DMS 273 treated with DMSO at 0.1 percent for 48 hours (cell line): ENCODE results near the gene DTX3.
"Not testable (repeated sequence)": the region's sequence is repeated elsewhere in the genome, so short reads cannot be mapped to it uniquely, and the experiment has no call there.

Experiments used
- DNase-seq: peaks from one replicate; lab custom pipeline; 2025; lab: John Stamatoyannopoulos, UW

The DTX3 gene

DNA sequence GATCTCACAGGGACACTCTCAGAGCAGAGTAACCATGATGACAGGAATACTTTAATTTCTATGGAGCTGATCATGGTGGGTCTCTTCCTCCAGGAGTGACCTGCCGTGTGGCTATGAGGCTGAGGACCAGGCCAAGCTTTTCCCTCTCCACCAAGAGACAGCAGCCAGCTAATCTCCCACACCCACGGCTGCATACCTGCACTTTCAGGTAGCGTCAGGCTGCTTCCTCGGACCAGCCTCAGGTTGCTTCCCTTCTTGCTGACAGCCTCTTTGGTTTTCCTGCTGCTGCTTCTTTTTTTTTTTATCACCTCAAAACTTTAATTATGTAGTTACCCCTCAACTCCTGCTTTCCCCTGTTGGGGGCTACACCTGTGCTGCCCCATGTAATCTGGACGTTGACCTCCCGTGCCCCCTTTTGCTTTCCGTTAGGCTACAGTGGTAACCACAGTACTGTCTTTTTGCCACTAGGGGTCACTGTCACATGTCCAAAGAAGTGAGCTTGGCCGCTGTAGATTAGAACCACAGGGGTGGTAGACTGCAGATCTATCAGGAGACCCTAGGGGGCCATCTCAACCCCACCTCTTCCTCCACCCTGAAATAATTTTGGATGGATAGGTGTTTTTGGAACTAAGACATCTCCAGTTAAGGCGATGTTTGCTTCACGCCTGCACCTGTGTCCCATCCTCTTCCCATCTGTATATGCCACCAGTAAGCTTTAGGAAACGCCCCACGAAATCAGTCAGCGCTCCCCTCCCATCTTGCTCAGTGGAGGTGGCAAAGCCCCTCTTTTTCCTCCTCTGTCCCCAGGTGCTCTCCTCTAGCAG, 21.4 kb upstream of the DTX3 start:
- peak; percentile 5 for DNase-seq

GRCh38 chr12:57584050-57584449, 20.6 kb upstream of the DTX3 start:
- no peak for DNase-seq

- no peak for DNase-seq
Observed at GRCh38 chr12:57584690-57585089, 19.9 kb upstream of the DTX3 start.

GRCh38 chr12:57585156-57585555, 19.5 kb upstream of the DTX3 start:
- DNase-seq, result no peak

DNA sequence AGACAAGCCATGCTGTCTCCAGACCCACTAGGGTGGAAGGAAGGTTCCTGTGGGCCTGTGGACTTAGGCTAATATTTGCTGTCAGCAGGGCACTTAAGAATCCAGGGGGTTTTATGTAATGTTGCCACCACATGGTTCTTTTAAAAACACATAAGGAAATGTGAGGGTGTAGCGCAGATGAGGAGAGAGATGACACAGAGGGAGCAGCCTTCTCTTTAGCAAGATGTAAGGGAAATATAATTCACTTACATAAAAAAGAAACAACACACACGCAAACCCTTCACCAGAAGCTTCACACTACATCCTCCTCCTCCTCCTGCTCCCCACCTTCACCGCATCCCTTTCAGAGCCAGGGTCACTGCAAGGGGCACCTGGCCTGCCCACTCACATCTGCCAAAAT, 18.5 kb upstream of the DTX3 start:
- DNase-seq, result no peak

GRCh38 chr12:57586832-57587429, 17.7 kb upstream of the DTX3 start:
- no peak for DNase-seq

- DNase-seq, result not testable (repeated sequence)
Observed at GRCh38 chr12:57588951-57589610, 15.5 kb upstream of the DTX3 start.

DNA sequence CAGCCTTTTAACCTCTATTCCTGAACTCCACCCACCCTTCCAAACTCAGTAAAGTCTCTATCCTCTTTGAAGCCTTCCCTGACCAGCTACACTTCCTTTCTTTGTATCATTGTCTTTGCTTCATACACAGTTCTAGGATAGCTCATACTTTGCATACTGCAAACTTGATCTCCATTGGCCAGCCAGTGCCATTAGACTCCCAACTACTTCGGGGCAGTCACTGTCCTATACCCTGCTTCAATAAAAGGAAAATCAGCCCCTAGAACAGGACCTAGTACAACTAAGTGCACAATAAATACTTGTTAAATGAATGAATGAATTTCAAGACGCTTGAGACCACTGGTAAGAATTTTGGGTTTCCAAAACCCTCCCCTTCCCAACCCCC, 14.2 kb upstream of the DTX3 start:
- DNase-seq, result no peak

DNA sequence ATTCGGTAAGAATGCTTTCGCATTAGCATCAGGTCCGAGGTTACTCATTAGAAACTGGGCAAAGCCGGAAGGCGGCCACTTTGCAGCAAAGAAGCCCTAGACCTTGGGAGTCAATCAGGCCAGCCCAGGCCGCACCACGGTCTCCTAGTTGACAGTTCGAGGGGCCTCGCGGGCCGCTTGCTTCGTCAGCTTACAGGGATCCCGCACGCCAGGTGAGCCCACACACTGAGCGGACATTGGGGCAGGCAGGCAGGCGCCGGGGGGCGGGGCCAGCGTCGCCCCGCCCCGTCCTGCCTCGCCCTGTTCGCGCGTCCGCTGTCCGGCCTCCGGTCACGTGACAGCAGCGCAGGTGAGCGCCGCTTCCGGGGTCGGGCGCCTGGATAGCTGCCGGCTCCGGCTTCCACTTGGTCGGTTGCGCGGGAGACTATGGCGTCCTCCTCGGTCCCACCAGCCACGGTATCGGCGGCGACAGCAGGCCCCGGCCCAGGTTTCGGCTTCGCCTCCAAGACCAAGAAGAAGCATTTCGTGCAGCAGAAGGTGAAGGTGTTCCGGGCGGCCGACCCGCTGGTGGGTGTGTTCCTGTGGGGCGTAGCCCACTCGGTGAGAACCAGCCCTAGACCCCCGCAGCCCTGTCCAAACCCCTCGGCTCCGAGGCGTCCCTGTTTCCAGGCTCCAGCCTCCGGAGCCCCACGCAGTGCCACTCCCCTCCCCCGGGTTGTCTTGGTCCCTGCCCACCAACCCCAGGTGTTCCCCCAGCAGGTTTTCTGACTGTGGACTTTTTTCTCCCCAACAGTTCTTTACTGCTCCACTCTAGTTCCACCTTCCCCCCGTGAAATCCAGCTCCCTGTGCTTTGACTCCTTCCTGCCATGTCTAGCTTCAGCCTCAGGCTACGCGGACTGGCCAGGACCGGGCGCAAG, 13.5 kb upstream of the DTX3 start, which contains the start of gene PIP4K2C:
PIP4K2C (plus strand) TSS at position 329 of the 918 bp plus-strand sequence; CDS start at position 427, 98 bp downstream.
- DNase-seq, result no peak

DNA sequence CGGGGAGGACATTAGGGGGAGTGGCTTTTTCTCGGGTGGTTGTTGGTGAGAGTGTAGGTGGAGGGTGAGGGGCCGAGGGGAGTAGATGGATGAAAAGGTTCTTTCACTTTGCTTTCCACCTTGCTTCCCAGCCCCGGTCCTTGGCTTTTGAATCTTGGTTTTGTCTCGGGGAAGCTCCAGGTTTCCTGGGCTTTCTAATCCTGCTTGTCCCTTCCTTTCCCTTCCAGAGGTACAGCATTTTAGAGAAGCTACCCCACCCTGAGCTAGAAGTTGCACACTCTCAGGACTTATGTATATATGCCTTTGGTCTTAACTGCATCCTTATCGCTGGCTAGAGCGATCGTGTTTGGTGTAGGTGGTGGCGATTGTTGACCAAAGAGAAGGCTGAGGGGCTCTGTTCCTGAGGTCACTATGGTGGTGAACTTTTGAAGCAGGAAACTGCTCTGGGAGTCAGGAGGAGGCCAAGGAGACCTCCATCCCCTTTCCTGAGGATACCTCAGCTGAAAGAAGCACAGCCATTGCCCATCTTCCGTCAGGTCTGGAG, 12.8 kb upstream of the DTX3 start:
- DNase-seq, result no peak

DNA sequence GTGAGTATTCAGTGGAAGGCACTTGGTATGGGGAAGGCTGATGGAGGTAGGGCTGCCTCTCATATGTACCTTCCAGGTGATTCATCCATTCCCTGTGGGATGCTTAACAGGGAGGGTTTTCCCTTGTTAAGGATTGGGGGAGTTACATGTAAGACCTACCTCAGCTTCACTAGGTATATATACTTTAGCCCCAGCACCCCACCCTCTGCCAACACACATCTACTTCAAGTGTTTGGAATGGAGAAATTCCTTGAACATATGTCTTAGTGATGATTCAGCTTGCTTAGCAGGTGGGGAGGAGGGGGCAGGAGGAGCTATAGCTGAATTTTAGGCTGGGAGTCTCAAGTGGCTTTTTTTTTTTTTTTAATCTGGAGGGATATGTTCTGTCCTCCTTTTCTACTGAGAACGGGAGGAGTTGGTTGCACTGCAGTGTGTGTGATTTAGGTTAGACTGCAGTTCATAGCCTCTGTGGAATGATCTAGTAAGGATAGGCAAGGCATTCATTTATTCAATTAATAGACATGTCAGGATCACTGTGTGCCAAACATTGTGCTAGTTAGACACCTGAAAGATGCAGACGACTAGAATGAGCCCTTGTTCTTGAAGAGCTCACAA, 12.0 kb upstream of the DTX3 start:
- no peak for DNase-seq

- DNase-seq, result no peak
Observed at GRCh38 chr12:57593187-57593586, 11.4 kb upstream of the DTX3 start.

DNA sequence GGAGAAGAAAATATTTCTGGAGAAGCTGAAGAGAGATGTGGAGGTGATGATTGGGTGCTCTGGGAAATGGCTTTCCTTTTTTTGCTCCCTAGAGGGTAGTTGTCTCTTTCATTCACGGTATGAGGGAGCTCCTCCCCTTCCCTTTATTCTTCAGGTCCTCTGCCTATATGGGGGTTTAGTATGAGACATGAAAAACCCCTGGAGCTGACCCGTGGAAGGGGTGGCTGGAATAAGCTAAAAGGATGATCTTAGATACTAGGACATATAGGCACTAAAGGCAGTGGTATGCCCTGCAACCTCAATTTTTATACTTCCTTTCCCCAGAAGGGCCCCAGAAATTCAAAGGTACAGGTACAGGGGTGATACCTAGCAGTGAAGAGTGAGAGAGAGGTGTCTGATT, 4.2 kb upstream of the DTX3 start:
- no peak for DNase-seq

- DNase-seq, result no peak
Observed at GRCh38 chr12:57602544-57602943, 2.1 kb upstream of the DTX3 start.

DNA sequence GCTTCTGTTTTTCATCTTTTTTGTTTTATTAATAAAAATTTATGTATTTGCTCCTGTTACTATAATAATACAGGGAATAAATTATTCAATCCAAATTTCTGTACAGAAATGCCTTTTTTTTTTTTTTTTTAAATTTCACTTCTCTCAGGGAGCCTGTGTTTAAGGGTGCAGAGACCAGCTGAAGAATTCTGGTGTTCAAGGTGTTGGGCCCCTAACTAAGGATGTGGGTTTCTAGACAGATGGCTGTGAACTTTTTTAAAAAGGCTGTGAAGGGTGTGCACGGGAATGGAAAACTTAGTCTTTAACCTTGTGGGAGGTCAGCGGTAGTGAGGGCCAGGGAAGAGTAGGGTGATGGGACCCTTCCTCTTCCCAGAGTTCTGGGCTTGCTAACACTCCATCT, 1.3 kb upstream of the DTX3 start:
- DNase-seq, result no peak

DNA sequence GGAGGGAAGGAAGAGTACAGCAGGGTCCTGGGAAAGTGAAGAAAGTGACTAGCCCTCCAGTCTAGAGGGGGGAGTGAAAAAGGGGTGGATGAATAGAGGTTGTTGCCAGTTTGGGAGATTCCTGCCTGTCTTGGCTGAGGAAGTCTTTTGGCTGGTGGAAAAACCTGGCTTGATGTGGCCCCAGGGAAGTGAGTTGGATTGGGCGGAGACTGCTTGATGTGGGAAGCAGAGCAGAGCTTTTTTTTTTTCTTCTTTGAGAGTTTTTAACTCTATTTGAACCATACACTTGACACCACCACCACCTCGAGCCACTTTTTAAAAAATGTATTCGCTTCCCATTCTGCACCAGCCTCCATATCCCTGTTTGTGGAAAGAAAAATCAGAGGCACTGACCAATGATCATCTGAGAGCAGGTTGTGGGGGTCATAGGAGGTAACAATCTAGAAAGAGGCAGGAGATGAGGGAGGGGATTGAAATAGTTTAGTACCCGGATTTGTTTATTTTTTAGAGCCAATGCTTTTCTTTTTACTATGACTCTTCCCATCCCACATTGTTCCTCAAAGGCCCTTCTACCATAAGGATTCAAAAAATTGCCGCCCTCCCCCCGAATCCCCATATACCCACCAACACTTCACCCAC, 690 bp upstream of the DTX3 start:
- DNase-seq, result no peak

- no peak for DNase-seq
Observed at GRCh38 chr12:57604992-57605810, 577 bp downstream of the DTX3 start.

DNA sequence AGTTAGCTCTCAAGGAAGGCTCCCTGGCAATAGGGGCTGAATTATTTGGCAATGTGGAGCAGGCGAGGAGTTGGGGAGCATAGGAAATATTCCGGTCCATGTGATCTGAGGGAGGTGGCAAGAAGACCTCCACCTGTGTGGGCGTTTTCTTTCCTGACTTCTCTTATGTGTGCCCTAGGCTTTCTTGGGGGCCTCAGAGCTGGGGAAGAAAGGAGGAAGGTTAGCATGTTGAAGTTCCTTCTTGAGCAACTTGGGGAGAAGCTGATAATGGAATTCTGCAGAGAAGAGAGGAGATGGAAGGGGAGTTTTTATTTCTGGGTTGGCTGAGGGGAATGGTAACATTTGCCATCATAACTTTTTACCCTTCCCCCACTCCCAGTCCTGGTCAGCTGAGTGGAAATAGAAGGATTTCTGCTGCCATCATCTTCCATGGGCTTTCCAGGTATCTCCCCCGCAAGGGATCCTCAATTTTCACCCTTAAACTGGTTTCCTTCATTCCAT, 1.2 kb downstream of the DTX3 start:
- no peak for DNase-seq

DNA sequence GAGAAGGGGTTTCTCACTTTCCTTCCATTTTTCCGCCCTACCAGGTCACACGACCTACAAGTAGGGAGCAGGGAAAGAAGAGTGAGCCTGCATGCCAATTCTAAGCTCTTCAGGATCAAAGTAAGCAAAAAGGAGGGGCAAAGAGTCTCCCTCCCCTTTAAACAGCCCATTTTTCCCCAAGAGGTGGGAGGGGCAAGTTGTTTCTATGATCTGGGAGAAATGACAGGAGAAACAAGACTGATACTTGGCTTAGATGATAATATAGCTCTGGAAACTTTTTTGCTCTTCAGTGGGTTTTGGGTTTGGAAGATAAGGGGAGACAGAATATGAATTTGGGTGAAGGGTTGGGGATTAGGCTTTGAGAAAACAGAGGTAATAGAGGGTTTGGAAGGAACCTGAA, 1.8 kb downstream of the DTX3 start:
- no peak for DNase-seq

- DNase-seq, result no peak
Observed at GRCh38 chr12:57606821-57607220, 2.2 kb downstream of the DTX3 start.
